Measurements from ENCODE around the gene G3BP1. TPM values are rescaled to one million over a fixed set of nuclear protein-coding genes. Genes with fewer than 3 reads are reported as not detected.
"Not testable (repeated sequence)": the region's sequence is repeated elsewhere in the genome, so short reads cannot be mapped to it uniquely, and the experiment has no call there.

G3BP1 gene
- total and polyA plus RNA-seq, 2 experiments from 2014 or later = 134 to 189 TPM

GRCh38 chr5:151820903-151821302 is 49.1 kb downstream of the G3BP1 start:
- no peak overlapping the region for H2AFZ ChIP-seq
- H3K27ac ChIP-seq = no peak overlapping the region
- in situ Hi-C loops (cut with MboI) = no loop called here
- H3K4me1 ChIP-seq (ENCODE audit: insufficient read depth) = no peaks in the 10 kb centered on the region
- no peaks in the 10 kb centered on the region for H3K27me3 ChIP-seq (replicated peaks; ENCODE audit: insufficient read depth)
- H3K4me2 ChIP-seq (ENCODE audit: unreplicated experiment) = no peak overlapping the region
- no peak overlapping the region for H3K9ac ChIP-seq
- no peak for DNase-seq
- H3K4me3 ChIP-seq = no peak overlapping the region
- no peaks in the 10 kb centered on the region for H3K9me3 ChIP-seq (ENCODE audit: low read depth)
- 45 to 51% methylated on average over 1 of the region's 1 CpG for WGBS, 2 experiments (ENCODE audit: low coverage in 1 of 2, low lambda C conversion rate in 2 of 2, missing lambda C conversion rate in 2 of 2)
- H3F3A ChIP-seq (ENCODE audit: insufficient read depth) = peaks cover 12% of the 10 kb centered on the region; the same call in 1 of the 2 replicates
- no peaks in the 10 kb centered on the region for H3K9me2 ChIP-seq (ENCODE audit: insufficient read depth)
- no peaks in the 10 kb centered on the region; the same call in 1 of the 2 replicates for H3K79me2 ChIP-seq (ENCODE audit: insufficient read depth)
- H4K20me1 ChIP-seq (ENCODE audit: insufficient read depth) = no peaks in the 10 kb centered on the region
- TF ChIP-seq EZH2phosphoT487 (IDR thresholded peaks at IDR 0.05; ENCODE audit: insufficient read depth, low read depth) (no peak), EZH2 (IDR thresholded peaks at IDR 0.05; ENCODE audit: insufficient read depth, poor library complexity, severe bottlenecking) (no peak)
- H3K36me3 ChIP-seq (ENCODE audit: low read depth) = peaks cover 5% of the 10 kb centered on the region

DNA sequence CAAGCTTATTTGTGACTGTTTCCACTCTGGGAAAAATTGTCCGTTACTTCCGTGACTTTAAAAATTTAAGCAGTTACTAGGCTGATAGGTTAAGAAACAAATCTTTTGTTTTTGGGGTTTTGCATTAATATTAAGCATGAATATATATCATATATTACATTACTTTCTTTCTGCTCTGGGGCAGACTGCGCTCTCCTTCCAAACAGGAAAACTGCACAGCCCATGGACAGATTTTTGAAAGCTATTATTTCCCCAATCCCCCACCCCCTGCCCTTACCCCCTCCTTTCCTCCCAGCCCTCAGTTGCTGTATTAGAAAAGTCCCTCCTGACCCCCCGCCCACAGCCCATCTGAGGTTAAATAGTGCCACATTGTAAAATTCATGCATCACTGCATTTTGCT is 50.4 kb downstream of the G3BP1 start:
- TF ChIP-seq EZH2phosphoT487 (IDR thresholded peaks at IDR 0.05; ENCODE audit: insufficient read depth, low read depth) (no peak), EZH2 (IDR thresholded peaks at IDR 0.05; ENCODE audit: insufficient read depth, poor library complexity, severe bottlenecking) (no peak)
- H3K9me3 ChIP-seq (ENCODE audit: low read depth) = no peaks in the 10 kb centered on the region
- H3K27ac ChIP-seq = no peak overlapping the region
- no peaks in the 10 kb centered on the region; the same call in 1 of the 2 replicates for H3K79me2 ChIP-seq (ENCODE audit: insufficient read depth)
- no peaks in the 10 kb centered on the region for H4K20me1 ChIP-seq (ENCODE audit: insufficient read depth)
- no peaks in the 10 kb centered on the region for H3K9me2 ChIP-seq (ENCODE audit: insufficient read depth)
- H3F3A ChIP-seq (ENCODE audit: insufficient read depth) = peaks cover 12% of the 10 kb centered on the region; the same call in 1 of the 2 replicates
- 94% methylated on average over 4 of the region's 4 CpGs for WGBS, 2 experiments (ENCODE audit: low coverage in 1 of 2, low lambda C conversion rate in 2 of 2, missing lambda C conversion rate in 2 of 2)
- H3K9ac ChIP-seq = no peak overlapping the region
- 0 out of 2 replicates have a peak, but pooled peaks cover 3% of the 10 kb centered on the region for H3K36me3 ChIP-seq (ENCODE audit: low read depth)
- in situ Hi-C loops (cut with MboI) = no loop called here
- no peaks in the 10 kb centered on the region for H3K4me1 ChIP-seq (ENCODE audit: insufficient read depth)
- DNase-seq = no peak
- H2AFZ ChIP-seq = no peak overlapping the region
- no peak overlapping the region for H3K4me3 ChIP-seq
- H3K27me3 ChIP-seq (replicated peaks; ENCODE audit: insufficient read depth) = no peaks in the 10 kb centered on the region
- no peak overlapping the region for H3K4me2 ChIP-seq (ENCODE audit: unreplicated experiment)

DNA sequence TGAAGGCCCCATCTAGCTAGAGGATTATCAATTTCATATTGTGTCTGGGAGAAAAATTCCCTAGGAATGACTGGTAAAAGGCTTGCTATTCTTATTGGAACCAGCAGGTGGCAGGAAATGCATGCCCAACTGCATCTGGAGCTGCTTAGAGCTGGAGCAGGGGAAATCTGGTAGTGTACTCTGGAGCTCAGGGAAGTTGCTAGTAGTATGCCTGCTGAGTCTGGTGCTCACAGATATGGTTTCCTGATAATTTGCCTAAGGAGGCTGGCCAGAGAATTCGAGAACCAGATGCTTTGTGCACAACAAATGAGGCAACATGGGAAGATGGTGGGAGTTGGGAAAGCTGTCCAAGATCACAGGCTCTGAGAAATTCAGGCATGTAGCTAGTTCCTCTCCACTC is 53.7 kb downstream of the G3BP1 start:
- H3K9ac ChIP-seq = no peak overlapping the region
- H3K27ac ChIP-seq = no peak overlapping the region

DNA sequence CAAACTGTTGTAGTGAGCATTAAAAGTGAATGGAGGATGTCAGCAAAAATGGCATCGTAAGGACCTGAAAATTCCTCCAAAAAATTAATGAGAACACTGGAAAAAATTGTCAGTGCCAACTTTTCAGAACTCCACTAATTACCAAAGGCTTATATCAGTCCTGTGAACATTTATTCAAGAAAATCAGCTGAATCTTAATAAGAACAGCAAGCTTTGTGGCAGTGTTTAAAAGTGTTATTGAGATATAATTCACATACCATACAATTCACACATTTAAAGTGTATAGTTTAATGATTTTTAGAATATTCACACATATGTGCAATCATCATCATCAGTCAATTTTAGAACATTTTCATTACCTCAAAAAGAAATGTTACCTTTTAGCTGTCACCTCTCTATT is 57.6 kb downstream of the G3BP1 start:
- H3K4me3 ChIP-seq = no peak overlapping the region
- DNase-seq = no peak
- H3K27me3 ChIP-seq (replicated peaks; ENCODE audit: insufficient read depth) = no peaks in the 10 kb centered on the region
- no peaks in the 10 kb centered on the region for H3K4me1 ChIP-seq (ENCODE audit: insufficient read depth)
- H3K79me2 ChIP-seq (ENCODE audit: insufficient read depth) = no peaks in the 10 kb centered on the region
- in situ Hi-C loops (cut with MboI) = no loop called here
- TF ChIP-seq EZH2phosphoT487 (IDR thresholded peaks at IDR 0.05; ENCODE audit: insufficient read depth, low read depth) (no peak), EZH2 (IDR thresholded peaks at IDR 0.05; ENCODE audit: insufficient read depth, poor library complexity, severe bottlenecking) (no peak)
- H3K27ac ChIP-seq = no peak overlapping the region
- no peaks in the 10 kb centered on the region for H3K9me3 ChIP-seq (ENCODE audit: low read depth)
- no peak overlapping the region for H3K9ac ChIP-seq
- H2AFZ ChIP-seq = no peak overlapping the region
- H4K20me1 ChIP-seq (ENCODE audit: insufficient read depth) = no peaks in the 10 kb centered on the region
- no peaks in the 10 kb centered on the region for H3K36me3 ChIP-seq (ENCODE audit: low read depth)
- H3K4me2 ChIP-seq (ENCODE audit: unreplicated experiment) = no peak overlapping the region
- H3K9me2 ChIP-seq (ENCODE audit: insufficient read depth) = no peaks in the 10 kb centered on the region
- WGBS, 2 experiments (ENCODE audit: low coverage in 1 of 2, low lambda C conversion rate in 2 of 2, missing lambda C conversion rate in 2 of 2) = 39 to 46% methylated on average over 1 of the region's 1 CpG
- H3F3A ChIP-seq (ENCODE audit: insufficient read depth) = peaks cover 6% of the 10 kb centered on the region; the same call in 1 of the 2 replicates

More for the DNA sequence above, 53.7 kb downstream of the G3BP1 start:
- Histone ChIP-seq H3K79me2 (ENCODE audit: insufficient read depth) (no peaks in the 10 kb centered on the region), H3K9me3 (ENCODE audit: low read depth) (no peaks in the 10 kb centered on the region), H3K9me2 (ENCODE audit: insufficient read depth) (no peaks in the 10 kb centered on the region), H3K4me1 (ENCODE audit: insufficient read depth) (no peaks in the 10 kb centered on the region), H4K20me1 (ENCODE audit: insufficient read depth) (no peaks in the 10 kb centered on the region), H2AFZ (no peak overlapping the region), H3F3A (ENCODE audit: insufficient read depth) (peaks cover 8% of the 10 kb centered on the region; the same call in 1 of the 2 replicates), H3K27me3 (replicated peaks; ENCODE audit: insufficient read depth) (no peaks in the 10 kb centered on the region), H3K4me2 (ENCODE audit: unreplicated experiment) (no peak overlapping the region), H3K4me3 (no peak overlapping the region), H3K36me3 (ENCODE audit: low read depth) (0 out of 2 replicates have a peak, but pooled peaks cover 3% of the 10 kb centered on the region)
- DNase-seq = peak; percentile 78
- TF ChIP-seq EZH2phosphoT487 (IDR thresholded peaks at IDR 0.05; ENCODE audit: insufficient read depth, low read depth) (no peak), EZH2 (IDR thresholded peaks at IDR 0.05; ENCODE audit: insufficient read depth, poor library complexity, severe bottlenecking) (no peak)
- in situ Hi-C loops (cut with MboI) = no loop called here
- 0% methylated on average over 1 of the region's 1 CpG for WGBS, 2 experiments (ENCODE audit: low coverage in 1 of 2, low lambda C conversion rate in 2 of 2, missing lambda C conversion rate in 2 of 2)

- H4K20me1 ChIP-seq (ENCODE audit: insufficient read depth); H3K79me2 ChIP-seq (ENCODE audit: insufficient read depth); H3K4me1 ChIP-seq (ENCODE audit: insufficient read depth); H3F3A ChIP-seq (ENCODE audit: insufficient read depth); H3K4me3 ChIP-seq; H3K9me3 ChIP-seq (ENCODE audit: low read depth); H3K27ac ChIP-seq; H3K9me2 ChIP-seq (ENCODE audit: insufficient read depth); H3K36me3 ChIP-seq (ENCODE audit: low read depth); H3K4me2 ChIP-seq (ENCODE audit: unreplicated experiment); H2AFZ ChIP-seq; H3K27me3 ChIP-seq (replicated peaks; ENCODE audit: insufficient read depth); DNase-seq; H3K9ac ChIP-seq: not testable (repeated sequence)
- 98 to 100% methylated on average over 4 of the region's 4 CpGs for WGBS, 2 experiments (ENCODE audit: low coverage in 1 of 2, low lambda C conversion rate in 2 of 2, missing lambda C conversion rate in 2 of 2)
- in situ Hi-C loops (cut with MboI) = loop anchor here (10.0 kb wide), 1 partner anchor 312 kb away; no protein-coding TSS in a partner anchor
Measured at GRCh38 chr5:151832843-151833242, 61.1 kb downstream of the G3BP1 start.

Measured in GM23248 (cell line).